ENCODE results near the gene CA14.
"Not testable (repeated sequence)": the region's sequence is repeated elsewhere in the genome, so short reads cannot be mapped to it uniquely, and the experiment has no call there.

- TF ChIP-seq CTCF (conservative IDR thresholded peaks at IDR 0.05; ENCODE audit: low read depth, low read length); EZH2 (IDR thresholded peaks at IDR 0.05; ENCODE audit: low read length, unreplicated experiment); EZH2phosphoT487 (IDR thresholded peaks at IDR 0.05; ENCODE audit: borderline replicate concordance, low read length): not testable (repeated sequence)
Observed at GRCh38 chr1:150228246-150228645, 29.3 kb upstream of the CA14 start.
